AG09309 (cell line): Measurements from ENCODE around the gene ZNF18.

Experiments used
- DNase-seq: peaks from one replicate; pipeline ENCODE4 v3.0.0-alpha.2; 2010; ENCODE audit warnings: low read depth
- H3K4me3 ChIP-seq: 2 replicates; pipeline ENCODE4 v1.5.1; 2011; ENCODE audit warnings: mild to moderate bottlenecking, low read depth, low read length, moderate library complexity; ENCODE audit not compliant: control insufficient read depth
- TF ChIP-seq, protein P1 (sequence below): IDR thresholded peaks from 2 replicates; pipeline ENCODE4 v1.5.1; 2011; ENCODE audit warnings: mild to moderate bottlenecking, low read depth, low read length, inconsistent platforms; ENCODE audit not compliant: insufficient read depth, control insufficient read depth; ENCODE audit errors: missing control alignments

Gene ZNF18

DNA sequence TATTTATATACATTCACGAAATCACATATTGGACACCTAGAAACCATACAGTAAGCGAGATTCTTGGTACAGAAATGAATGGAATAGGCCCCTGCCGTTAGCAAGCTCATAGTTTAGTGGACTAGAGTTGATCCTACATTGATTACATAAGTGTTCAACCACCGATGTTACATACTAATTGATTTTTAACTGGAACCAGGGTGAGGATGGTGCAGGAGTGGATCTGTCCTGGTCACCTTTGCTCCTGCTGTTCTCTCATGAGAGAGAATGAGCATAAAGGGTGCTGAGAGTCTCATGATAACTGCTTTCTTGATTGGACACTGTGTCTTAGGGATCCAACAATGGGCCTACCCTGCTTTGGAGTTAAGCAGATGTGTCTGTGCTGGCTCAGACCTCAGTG, 37.3 kb upstream of the ZNF18 start:
- no peak overlapping the region for H3K4me3 ChIP-seq
- TF ChIP-seq, protein P1, sequence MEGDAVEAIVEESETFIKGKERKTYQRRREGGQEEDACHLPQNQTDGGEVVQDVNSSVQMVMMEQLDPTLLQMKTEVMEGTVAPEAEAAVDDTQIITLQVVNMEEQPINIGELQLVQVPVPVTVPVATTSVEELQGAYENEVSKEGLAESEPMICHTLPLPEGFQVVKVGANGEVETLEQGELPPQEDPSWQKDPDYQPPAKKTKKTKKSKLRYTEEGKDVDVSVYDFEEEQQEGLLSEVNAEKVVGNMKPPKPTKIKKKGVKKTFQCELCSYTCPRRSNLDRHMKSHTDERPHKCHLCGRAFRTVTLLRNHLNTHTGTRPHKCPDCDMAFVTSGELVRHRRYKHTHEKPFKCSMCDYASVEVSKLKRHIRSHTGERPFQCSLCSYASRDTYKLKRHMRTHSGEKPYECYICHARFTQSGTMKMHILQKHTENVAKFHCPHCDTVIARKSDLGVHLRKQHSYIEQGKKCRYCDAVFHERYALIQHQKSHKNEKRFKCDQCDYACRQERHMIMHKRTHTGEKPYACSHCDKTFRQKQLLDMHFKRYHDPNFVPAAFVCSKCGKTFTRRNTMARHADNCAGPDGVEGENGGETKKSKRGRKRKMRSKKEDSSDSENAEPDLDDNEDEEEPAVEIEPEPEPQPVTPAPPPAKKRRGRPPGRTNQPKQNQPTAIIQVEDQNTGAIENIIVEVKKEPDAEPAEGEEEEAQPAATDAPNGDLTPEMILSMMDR: no peak
- DNase-seq: no peak

DNA sequence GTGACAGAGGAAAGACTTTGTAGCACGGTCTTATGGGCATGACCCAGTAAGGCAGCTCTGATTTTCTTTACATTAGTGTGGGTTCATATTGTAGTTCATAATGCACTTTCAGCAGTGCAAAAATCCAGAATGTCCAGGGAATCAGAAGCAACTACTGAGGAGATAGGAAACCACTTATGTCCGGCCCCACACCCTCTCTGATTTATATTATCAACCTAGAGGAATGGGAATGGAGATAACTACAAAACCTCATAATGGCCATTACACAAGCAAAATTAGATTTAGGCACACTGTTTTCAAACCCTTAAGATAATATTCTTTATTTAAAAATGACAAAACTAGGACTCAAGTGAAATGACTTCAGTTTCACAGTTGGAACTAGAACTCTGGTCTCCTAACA, 31.3 kb upstream of the ZNF18 start:
- H3K4me3 ChIP-seq: no peak overlapping the region
- no peak for DNase-seq
- TF ChIP-seq, protein P1: no peak

DNA sequence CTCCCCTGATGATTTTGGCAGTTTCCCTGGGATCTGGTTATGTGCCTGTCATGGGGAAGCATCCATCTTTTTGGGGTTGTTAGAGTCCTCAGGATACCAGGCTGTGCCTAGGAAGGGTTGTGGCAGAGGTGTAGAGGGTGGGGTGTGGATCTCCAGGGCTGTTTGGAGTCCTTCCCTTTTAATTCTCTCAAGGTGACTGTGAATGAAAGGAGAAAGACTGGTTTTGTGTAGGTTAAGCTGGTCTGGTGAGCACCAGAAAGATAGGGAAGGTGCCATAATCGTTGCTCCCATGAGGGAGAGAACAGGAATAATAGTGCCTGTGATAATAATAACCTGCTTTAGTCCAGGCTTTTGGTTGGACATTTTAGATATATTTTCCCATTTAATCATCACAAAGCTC, 30.4 kb upstream of the ZNF18 start:
- TF ChIP-seq, protein P1: no peak
- H3K4me3 ChIP-seq: no peak overlapping the region
- DNase-seq: no peak

DNA sequence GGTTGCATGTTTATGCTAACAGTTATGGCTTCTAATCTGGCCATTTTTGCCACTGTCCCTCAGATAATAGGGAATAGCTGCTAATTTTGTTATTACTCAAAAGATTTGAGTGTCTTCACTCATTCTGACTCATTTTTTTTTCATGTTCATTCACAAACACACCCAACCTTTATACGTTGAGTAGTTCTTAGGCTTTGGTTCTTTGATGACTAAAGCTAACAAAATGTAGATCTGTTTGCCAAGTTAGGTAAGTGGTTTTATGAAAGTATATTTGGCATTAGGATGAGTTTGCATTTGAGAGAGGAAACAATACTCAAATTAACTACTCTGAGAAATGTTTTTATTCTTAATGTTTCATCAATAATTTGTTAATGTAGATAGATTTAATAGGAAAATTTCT, 27.1 kb upstream of the ZNF18 start:
- DNase-seq: no peak
- TF ChIP-seq, protein P1: no peak
- H3K4me3 ChIP-seq: no peak overlapping the region

DNA sequence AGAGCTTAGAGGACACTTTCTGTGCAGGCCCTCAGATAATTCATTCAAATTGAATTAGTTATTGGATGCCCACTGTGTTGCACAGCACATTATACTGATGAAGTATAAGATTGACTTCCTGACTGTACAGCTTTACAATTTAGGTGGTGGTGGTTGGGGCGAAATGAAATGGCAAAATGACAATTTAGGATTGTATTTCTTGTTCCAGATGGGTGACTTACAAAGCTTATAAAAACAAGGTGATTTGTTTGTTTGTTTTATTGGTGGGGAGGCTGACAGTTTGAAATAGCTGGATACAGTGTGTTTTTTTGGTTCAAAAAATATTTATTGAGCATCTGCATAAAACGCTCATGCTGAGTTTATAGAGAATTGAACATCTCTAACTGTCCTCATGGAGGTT, 25.0 kb upstream of the ZNF18 start:
- no peak overlapping the region for H3K4me3 ChIP-seq
- TF ChIP-seq, protein P1: no peak
- DNase-seq: no peak

DNA sequence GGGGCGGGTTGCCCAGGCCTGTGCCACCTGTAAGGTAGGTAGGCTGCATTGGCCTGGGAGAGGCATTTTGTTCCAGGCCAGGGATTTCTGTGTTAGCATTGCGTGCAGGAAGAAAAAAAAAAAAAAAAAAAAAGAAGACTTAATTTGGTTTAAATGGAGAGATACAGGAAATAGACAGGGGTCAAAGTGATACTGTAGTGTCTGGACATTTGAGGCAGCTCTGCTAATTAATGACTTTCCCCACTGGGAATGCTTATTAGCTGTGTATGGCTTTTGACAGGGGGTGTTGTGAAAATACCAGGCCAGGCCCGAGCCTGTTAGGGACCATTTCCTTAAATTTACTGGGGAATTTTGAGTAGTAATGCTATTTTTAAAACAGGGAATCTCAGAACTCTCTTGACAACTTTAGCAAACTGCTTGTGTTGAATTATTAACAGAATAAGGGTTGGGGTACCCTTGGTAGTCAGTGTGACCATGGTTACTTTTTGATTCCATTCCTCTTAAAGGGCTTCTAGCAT, 24.4 kb upstream of the ZNF18 start:
- DNase-seq: no peak

More for the DNA sequence above, 24.4 kb upstream of the ZNF18 start:
- peak overlapping the region; percentile 68 for H3K4me3 ChIP-seq
- TF ChIP-seq, protein P1: no peak
